Amygdala (tissue), 56 donors: ENCODE measurements around the gene TRIM7.
"Not testable (repeated sequence)": the region's sequence is repeated elsewhere in the genome, so short reads cannot be mapped to it uniquely, and the experiment has no call there.

Experiments
- DNase-seq, 56 donors: peaks; one replicate each; lab custom pipeline; 2025; lab: John Stamatoyannopoulos, UW

Gene TRIM7

DNA sequence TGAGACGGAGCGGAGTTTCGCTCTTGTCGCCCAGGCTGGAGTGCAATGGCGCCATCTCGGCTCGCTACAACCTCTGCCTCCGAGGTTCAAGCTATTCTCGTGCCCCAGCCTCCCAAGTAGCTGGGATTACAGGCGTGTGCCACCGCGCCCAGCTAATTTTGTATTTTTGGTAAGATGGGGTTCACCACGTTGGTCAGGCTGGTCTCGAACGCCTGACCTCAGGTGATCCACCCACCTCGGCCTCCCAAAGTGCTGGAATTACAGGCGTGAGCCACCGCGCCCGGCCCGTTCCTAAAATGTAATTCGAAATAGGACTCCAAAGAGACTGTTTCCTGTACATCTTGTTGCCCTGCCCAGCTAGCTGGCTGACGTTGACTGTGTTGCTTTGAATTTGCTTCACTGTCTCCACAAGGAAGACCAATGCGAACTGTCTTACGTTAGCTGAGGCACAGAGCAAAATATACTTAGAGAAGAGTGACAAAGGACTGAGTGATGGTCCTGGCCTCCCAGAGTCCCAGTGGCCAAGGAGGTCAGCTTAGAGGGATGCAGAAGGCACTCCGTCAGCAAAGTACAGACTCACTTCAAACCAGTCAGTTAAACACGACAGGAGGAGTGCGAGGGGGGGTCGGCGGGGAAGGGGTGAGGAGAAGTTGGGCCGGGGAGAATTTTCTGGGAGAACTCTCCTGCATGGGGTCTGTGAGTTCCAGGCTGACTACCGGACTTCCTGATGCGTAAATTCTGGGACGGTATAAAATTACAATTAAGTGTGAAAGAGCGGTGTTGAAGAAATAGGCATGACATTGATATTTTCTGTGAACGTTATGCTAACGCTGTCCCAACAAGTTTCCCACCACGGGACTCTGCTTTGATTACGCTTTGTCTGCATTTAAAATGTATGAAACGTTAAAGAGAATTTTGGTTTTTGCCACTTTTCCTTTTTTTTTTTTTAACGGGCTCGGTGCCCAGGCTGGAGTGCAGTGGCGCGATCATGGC is 11.3 kb upstream of the TRIM7 start:
- DNase-seq: no peak

- not testable (repeated sequence) for DNase-seq
Measured at GRCh38 chr5:181214249-181214648, 9.3 kb upstream of the TRIM7 start.

- DNase-seq: no peak
Measured at GRCh38 chr5:181212934-181213333, 7.9 kb upstream of the TRIM7 start.

- no peak for DNase-seq
Measured at GRCh38 chr5:181212080-181212479, 7.1 kb upstream of the TRIM7 start.

DNA sequence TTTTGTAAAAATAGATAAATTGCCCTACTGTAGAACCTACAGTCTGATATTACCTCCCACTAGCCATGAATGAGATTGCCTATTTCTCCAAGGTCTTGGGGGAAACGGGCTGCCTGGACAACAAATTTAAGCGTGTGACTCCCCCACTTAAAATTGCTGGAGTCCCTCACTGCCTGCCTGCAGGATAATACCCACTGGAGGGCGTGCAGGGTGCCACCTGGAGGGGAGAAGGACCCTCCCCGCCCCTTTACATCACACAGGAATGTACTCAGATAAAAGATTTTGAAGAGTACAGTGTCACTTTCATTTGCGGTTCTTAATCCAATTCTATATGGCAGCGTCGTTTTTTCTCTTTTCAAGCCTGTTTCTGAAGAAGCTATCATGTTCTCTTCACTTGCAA is 6.2 kb upstream of the TRIM7 start:
- DNase-seq: no peak

GRCh38 chr5:181210698-181211097 is 5.7 kb upstream of the TRIM7 start:
- DNase-seq: not testable (repeated sequence)

DNA sequence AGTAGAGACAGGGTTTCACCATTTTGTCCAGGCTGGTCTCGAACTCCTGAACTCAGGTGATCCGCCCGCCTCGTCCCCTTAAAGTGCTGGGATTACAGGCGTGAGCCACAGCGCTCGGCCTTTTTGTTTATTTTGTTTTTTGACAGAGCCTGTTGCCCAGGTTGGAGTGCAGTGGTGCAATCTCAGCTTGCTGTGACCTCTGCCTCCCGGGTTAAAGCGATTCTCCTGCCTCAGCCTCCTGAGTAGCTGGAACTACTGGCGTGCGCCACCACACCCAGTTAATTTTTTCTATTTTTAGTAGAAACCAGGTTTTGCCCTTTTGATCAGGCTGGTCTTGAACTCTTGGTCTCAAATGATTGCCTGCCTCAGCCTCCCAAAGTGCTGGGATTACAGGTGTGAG is 5.2 kb upstream of the TRIM7 start:
- DNase-seq: not testable (repeated sequence)

DNA sequence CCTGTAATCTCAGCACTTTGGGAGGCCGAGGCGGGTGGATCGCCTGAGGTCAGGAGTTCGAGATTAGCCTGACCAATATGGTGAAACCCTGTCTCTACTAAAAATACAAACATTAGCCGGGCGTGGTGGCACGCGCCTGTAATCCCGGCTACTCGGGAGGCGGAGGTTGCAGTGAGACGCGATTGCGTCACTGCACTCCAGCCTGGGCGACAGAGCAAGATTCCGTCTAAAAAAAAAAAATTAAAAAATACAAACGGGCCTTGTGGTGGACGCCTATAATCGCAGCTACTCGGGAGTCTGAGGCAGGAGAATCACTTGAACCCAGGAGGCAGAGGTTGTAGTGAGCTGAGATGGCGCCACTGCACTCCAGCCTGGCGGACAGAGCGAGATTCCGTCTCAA is 4.0 kb upstream of the TRIM7 start:
- DNase-seq: not testable (repeated sequence)

- DNase-seq: no peak
Measured at GRCh38 chr5:181207960-181208253, 2.9 kb upstream of the TRIM7 start.

DNA sequence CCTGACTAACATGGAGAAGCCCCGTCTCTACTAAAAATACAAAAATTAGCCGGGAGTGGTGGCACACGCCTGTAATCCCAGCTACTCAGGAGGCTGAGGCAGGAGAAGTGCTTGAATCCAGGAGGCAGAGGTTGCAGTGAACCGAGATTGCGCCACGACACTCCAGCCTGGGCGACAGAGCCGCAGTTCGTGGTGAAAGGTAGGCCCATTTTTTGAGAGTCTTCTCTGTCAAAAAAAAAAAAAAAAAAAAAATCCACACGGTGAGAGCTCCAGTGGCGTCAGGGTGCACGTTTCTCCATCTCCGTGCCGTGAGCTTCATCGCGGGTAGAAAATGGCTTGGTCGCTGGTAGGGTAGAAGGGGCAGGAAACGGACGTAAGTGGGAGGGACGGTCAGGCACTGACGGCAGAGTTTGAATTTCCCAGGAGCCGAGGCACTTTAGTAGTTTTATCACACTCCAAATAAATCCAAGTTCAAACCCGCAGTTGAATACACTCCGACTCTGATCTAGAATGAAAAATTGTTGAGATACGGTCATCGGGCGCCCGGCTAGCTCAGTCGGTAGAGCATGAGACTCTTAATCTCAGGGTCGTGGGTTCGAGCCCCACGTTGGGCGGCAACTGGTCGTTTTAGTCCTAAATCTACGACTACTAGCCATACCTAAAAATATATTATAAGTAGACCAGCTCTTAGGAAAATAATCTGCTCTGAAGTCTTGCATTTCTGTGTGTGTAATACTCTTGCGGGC is 2.4 kb upstream of the TRIM7 start:
- DNase-seq: no peak

DNA sequence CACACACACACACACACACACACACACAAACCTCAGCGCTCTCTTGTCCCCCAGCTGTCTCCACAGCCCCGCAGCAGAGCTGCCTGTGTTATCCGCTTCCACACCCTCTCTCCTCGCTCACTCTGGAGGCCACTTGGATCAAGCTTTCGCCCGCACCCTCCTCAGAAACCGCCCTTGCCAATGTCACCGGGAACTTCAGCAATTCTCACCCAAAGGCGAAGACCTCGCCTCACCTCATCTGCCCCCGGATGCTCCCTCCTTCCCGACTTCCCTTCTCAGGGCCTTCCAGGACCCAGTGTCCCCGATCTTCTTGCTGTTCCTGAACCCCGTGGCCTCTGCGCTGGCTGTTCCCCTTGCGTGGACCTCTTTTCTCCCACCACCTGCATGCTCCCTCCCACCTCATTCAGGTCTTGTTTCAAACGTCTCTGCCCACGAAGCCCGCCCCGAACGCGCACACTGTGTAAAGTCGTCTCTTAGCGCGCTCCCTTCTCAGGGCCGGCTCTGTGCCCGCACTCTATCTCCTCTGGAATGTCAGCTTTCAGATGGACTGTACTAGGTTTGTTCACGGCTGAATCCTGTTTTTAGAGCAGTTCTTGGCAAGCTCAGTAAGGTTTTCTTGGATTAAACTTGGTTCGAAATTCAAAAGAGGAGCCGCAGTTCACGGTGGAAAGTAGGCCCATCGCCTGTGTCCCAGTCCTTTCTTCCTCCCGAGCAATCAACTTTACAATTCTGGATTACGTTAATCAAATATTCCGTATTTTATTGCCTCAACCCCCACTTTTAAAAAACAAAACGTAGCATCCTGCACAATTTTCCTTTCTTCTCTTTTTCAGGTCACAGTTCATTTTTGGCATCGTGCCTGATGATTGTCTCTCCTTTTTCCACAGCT is 1.0 kb upstream of the TRIM7 start:
- no peak for DNase-seq

GRCh38 chr5:181204113-181204825 is 727 bp downstream of the TRIM7 start:
- DNase-seq: no peak

DNA sequence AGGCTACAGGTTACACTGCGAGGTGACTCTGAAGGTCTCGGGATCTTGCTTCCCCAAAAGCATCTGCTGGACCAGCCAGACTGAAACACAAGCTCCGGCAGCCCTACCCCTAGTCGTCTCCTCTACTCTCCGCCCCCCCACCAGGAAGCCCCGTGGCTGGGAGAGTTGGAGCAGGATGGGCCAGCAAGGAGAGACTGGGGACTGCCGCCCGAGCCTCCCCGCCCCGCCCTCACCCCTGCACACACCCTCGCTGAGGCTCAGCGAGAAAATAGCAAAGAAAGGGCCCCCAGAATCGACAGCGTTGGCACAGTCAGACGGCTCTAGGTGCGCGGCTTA is 1.3 kb downstream of the TRIM7 start:
- DNase-seq: no peak

DNA sequence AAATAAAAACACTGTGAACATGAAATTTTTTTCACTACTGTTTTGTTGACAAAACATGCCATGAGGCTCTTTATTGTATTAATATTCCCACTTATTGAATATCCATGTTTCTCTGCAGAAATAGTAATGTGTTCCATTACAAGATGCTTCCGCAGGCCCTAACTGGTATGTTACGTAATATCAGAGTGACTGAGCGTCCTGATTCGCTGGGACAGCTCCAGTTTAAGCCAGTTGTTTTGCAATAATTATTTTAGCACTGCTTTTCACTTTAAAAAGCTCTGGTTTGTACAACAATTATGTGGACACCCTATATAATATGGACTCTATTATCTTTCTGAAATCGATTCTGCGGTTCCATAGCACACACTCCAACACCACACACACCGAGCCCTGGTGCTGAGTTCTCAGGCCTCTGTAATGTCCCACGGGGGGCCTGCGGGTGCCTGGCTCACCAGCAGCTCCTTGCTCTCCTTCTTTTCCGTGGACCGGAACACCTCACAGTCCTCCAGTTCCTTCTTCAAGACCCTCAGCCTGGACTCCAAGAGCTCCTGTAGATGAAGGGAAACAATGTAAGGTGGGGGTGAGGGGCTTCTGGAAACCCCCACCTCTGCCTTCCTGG is 1.8 kb downstream of the TRIM7 start:
- DNase-seq: no peak

DNA sequence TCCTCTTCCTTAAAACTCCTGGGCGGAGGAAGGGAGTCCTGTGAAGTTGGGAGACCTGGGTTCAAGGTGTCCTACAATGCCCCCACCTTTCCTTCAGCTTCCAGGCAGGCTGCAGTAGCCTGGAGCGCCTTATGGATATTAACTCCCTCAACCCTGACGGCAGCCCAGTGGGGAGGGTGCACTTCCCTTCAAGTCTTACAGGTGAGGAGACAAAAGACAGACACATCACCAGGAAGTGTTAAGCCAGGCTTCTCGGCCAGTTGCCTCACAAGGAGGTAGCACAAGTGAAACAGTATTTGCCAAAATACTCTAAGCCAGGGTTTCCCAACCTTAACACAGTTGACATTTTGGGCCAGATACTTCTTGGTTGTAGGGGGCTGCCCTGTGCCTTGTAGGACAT is 4.2 kb downstream of the TRIM7 start:
- no peak for DNase-seq

- no peak for DNase-seq
Measured at GRCh38 chr5:181199881-181200638, 4.9 kb downstream of the TRIM7 start.

GRCh38 chr5:181198905-181199519 is 6.0 kb downstream of the TRIM7 start:
- DNase-seq: no peak

- no peak for DNase-seq
Measured at GRCh38 chr5:181198106-181198685, 6.8 kb downstream of the TRIM7 start.
